NOMO-1 (cell line): ENCODE data around the gene VPS13C.

ENCODE experiments used
- DNase-seq, 2 experiments: peaks; one replicate each; lab custom pipeline; 2025; ENCODE audit not compliant: unreplicated experiment in 2 of 2; lab: John Stamatoyannopoulos, UW

VPS13C gene, protein sequence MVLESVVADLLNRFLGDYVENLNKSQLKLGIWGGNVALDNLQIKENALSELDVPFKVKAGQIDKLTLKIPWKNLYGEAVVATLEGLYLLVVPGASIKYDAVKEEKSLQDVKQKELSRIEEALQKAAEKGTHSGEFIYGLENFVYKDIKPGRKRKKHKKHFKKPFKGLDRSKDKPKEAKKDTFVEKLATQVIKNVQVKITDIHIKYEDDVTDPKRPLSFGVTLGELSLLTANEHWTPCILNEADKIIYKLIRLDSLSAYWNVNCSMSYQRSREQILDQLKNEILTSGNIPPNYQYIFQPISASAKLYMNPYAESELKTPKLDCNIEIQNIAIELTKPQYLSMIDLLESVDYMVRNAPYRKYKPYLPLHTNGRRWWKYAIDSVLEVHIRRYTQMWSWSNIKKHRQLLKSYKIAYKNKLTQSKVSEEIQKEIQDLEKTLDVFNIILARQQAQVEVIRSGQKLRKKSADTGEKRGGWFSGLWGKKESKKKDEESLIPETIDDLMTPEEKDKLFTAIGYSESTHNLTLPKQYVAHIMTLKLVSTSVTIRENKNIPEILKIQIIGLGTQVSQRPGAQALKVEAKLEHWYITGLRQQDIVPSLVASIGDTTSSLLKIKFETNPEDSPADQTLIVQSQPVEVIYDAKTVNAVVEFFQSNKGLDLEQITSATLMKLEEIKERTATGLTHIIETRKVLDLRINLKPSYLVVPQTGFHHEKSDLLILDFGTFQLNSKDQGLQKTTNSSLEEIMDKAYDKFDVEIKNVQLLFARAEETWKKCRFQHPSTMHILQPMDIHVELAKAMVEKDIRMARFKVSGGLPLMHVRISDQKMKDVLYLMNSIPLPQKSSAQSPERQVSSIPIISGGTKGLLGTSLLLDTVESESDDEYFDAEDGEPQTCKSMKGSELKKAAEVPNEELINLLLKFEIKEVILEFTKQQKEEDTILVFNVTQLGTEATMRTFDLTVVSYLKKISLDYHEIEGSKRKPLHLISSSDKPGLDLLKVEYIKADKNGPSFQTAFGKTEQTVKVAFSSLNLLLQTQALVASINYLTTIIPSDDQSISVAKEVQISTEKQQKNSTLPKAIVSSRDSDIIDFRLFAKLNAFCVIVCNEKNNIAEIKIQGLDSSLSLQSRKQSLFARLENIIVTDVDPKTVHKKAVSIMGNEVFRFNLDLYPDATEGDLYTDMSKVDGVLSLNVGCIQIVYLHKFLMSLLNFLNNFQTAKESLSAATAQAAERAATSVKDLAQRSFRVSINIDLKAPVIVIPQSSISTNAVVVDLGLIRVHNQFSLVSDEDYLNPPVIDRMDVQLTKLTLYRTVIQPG (N-terminal part only)

DNA sequence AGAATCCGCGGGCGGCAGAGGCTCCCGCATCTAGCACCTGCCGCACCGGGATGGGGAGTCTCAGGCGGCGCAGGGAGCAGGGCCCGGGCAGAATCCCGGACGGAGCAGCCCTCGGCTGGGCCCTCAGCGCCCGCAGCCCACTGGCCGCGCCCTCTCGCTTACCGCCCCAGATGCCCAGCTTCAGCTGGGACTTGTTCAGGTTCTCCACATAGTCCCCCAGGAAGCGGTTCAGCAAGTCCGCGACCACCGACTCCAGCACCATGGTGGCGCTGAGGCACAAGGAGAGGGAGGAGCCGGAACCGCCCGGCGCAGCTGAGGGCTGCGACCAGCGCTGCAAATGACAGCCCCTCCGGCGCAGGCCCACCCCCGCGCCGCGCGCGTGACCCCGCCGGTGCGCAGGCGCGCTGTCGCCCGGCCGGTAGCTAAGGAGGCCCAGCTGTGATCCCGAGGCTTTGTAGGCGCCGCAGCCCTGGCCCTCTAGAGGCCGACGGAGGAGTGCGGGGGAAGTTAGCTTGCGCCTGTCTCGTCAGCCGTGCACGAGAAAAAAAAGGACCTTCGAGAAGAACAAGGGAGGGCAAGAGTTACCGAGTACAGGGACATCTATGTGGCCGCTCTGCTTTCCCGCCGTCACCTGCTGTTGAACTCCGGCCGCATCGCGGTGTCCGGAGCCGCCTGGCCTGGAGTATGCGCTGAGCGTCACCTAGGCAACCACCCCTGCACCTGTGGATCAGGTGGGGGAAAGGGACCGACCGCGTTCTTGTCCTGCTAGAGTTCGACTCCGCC is at the start of gene VPS13C:
Gene VPS13C, minus strand, starts transcription at position 335 of the 783 bp plus-strand sequence. Its CDS starts 73 bp downstream, at position 262.
- DNase-seq = peak; percentile 98

DNA sequence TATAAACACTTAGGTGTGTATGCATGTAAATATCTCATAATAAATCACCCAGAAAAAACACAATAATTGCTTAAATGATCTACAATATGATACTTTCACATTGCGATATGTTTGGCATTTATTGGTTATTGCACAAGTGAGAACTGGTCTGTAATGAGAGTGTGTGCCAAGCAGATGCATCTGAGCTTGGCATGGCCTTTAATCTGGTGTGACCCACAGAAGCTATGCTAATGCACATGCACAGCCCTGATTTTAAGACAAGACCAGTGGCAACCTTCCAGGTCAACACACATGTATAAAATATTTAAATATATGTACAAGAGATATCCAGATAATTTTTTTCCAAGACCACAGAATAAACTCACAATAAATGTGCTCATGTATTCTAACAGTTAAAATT is 49.2 kb upstream of the VPS13C start:
- no peak for DNase-seq

DNA sequence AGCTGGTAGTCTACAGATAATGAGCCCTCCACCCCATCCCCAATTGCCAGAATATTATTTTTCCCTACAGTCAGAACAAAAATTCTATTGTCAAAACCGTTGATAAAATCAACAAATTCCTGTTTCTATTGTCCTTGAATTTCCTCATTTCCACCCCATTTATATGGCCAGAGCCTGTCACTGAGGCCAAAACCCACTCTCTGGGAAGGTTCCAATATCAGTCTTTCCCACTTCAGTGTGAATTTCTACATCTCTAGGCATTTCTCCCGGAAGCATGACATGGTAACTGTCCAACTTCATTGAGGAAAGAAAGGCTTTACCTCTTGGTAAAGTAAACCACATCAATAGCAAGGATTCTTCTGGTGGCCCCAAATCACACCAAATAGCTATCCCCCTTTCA is 48.2 kb upstream of the VPS13C start:
- DNase-seq = no peak

DNA sequence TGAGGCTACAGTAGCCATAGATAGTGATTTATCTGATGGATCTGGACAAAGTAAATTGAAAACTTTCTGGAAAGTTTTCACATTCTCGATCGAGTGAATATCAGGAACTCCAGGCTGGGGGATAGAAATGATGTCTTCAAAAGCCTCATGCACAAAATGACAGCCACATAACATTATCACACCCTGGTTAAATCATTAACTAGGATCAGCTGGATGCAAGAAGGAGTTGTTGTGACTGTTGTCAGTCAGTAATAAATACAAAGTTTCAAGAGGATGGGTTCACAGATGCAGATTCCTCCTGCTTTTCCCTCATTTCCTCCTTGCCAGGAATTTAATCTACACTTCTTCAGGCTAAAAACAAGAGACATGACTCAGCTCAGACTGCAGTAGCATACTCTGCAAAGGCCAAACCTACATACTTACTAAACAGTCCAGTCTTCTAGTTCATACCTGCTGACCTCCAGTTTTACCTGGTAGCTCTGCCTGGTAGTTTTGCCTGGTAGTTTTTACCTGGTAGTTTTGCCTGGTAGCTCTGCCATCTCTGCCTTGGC is 47.4 kb upstream of the VPS13C start:
- DNase-seq = no peak

DNA sequence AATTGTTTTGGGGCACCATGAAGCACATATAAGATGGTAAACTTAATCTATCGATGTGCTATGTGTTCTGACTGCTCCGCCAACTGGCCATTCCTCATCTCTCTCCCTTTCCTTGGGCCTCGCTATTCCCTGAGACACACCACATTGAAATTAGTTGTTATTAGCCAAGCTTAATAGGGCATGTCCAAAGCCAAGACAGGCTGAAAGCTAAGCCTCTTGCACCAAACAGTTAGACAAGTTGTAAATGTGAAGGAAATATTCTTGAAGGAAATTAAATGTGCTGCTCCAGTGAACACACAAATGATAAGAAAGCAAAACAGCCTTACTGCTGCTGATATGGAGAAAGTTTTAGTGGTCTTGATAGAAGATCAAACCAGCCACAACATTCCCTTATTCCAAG is 45.8 kb upstream of the VPS13C start:
- no peak for DNase-seq

DNA sequence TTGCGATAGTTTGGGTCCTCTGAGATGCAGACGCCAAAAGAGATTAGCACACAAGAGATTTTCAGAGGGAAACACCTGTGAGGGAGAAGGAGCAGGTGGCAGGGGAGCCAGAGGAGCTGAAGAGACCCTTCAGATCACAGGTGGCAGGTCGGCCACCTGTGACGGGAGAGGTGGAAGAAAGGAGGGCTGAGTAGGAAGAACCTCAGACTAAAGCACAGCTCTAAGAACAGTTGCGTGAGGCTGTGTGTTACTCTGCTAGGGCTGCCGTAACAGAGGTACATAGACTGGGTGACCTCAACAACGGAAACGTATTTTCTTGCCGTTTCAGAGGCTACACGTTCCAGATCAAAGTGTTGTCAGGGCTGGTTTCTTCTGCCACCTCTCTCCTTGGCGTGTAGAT is 45.0 kb upstream of the VPS13C start:
- DNase-seq = no peak

DNA sequence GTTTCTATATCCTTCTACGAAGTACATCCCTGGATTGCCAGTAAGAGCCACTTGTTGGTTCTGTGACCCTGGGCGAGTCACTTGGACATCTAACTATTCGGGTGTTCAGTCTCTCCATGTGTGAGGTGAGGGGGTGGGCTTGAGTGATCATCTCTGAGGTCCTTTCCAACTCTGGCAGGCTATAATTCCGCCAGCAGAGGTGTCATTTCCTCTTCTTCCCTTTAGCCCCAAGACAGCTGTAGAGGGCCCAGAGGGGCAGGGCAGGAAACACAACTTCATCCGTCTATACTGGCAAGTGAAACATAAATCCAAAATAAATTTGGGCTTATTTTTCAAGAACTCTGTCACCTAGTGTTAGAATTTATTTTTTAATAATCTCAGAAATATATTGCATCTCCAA is 44.6 kb upstream of the VPS13C start:
- no peak for DNase-seq

DNA sequence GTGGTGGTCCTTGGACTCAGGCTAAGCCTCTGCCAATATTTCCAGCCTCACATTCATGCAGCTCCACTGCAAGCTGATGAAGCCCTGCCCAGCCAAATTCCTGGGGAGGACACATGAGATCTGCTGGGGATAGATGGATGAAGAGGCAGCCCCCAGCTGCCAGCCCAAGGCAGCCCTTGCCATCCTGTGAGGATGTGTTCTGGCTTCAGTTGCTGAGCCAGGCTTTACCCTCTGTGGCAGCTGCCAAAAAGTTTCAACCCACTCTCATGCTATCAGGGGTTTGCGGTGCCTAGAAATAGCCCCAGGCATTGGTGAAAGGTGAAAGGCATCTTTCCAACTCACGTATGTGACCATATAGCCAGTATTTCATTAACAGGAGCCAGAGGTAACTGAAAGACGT is 44.2 kb upstream of the VPS13C start:
- no peak for DNase-seq

DNA sequence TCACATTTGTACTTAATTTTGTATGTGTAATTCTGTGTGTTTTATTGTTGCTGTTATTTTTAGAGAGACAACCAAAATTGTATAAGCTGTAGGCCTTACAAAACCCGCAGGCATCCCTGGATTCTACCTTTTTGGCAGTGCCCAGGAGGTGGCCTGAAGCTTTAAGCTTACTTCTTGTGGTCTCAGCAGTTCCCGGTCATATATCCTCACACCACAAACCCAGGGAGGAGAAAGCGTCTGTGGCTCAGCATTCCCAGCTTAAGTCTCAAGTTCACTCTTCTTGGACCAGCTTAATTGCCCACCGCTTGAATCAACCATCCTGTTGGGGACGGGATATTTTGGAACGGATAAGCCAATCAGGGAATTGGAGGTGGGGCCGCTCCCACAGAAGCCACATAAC is 43.2 kb upstream of the VPS13C start:
- no peak for DNase-seq

DNA sequence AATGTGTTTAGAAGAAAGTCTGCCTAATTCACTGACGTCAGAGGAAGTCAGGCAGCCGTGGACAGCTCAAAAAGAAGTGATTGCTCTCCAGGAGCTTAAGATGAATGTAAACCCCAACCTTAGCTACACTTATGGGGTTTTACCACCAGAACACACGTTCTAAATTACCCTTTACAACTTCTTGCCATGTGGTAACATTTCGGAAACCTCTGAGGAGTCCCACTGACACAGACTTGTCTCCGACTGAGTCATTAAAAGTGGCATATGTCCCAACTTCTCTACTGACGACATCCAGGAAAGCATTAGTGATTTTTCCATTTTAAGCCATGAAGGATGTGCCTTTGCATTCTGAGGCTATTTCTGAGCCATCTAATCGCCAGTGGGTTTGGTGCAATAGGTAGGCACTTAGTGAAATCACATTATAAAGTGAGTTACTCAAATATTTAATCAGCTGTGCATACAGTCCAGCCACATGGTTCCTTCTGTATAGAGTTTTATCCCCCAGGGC is 38.9 kb upstream of the VPS13C start:
- peak; percentile 72 to 86 for DNase-seq

DNA sequence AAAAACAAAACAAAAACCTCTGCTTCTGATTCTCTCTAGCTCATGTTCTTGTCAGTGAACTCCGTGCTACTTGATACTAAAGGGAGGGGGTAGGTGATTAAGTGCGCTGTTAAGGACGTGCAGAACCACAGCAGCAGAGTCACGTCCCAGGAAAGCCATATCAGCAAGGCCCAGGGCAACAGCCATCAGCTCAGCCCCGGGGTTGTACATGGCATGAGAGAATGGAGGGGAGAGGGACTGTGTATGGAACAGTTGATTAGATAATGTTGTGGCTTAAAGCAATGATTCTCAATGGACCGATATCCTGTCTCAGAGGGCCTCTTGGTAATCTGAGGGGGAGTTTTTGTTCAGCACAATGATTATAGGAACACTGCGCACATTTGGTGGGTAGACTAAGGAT is 34.1 kb upstream of the VPS13C start:
- DNase-seq = no peak

DNA sequence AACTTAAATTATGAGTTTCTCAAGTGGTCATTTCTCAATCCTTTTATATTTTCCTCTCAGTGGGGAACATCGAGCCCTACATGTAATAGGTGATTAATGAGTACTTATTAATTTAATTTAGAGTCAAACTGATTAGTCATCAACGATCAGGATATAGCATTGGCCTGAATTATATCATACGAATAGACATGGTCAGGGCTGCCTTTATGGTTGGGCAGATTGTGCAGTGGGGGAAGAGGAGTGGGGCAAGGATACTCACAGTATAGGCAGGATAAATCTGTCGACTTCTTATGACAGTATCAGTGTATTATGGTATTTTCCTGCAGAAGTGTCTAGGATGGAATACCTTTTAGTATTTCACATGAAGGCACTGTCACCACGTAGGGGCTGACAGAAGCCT is 33.6 kb upstream of the VPS13C start:
- DNase-seq = peak in 1 of 2 experiments; percentile 79

DNA sequence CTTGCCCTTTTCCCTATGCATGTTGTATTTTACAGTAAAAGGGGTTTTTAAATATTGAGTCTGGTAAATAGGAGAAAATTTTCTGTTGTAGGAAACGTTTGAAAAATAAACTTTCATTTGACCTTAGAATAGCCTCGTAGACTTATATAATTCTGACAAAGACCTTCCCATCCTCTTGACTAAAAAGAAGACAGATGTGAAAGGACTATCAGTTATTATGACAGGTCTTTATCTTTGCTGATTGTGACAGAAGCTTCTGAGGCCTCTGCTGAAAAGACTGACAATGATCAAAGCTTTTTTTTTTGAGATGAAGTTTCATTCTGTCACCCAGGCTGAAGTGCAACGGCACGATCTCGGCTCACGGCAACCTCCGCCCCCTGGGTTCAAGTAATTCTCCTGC is 30.7 kb upstream of the VPS13C start:
- DNase-seq = no peak

DNA sequence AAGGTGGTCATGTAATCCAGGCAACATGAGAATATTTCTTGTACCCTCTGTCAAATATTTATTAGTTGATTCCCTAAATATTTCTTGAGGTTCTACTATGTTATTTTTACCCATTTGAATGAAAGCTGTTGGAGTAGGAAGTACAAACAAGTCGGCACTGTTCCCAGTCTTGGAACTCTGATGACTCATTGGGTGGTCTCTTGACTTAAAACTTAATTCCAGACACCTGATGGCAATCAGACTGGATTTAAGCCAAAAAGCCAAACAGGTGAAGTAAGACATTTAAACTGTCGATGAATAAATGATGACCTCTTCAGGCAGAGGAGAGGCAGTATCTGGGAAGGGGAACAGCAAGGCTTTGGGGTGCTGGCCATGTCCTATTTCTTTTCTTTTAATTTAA is 29.4 kb upstream of the VPS13C start:
- DNase-seq = no peak

DNA sequence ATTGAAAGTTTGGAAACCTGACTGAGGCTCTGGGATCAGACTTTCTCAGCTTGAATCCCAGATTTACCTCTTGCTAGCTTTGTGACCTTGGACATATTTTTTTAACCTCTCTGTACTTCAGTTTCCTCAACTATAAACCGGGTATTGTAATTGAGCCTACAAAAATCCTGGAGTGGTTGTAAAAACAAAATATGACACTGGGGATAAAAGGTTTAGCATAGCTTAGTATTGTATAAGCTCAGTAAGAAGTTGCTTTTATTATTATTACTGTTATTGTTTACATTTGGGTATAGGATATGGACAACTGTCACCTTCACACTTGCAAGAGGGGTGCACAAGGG is 28.1 kb upstream of the VPS13C start:
- no peak for DNase-seq

DNA sequence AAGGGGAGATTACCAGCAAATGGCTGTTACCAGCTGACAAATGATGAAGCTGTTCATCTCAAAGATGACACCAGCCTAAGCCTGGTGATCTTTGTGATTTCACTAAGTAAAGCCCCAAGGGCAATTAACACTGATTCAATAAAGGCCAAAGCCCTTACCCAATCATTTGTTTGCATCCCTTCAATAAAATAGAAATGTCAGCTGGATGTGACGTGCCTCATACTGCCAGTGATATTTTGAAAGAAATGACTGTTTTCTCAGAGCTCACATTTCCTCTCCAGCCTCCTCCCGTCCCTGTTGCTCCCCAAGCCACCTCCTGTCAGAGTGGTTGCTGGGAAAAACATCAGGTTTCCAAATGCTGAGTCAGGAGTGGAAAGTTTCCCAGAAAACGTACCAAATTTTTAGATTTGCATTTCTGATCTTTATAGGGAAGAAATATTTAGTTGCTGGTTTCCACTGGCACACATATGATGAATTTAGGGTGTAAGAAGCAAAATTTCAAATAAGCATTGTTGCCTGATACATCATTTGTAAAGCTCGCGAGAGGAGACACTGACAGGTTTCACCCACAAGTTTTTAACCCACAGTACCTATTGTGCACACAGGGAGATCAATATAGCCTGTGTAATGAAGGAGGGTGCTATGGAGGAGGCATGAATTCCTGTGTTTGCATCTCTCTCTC is 27.6 kb upstream of the VPS13C start:
- no peak for DNase-seq

DNA sequence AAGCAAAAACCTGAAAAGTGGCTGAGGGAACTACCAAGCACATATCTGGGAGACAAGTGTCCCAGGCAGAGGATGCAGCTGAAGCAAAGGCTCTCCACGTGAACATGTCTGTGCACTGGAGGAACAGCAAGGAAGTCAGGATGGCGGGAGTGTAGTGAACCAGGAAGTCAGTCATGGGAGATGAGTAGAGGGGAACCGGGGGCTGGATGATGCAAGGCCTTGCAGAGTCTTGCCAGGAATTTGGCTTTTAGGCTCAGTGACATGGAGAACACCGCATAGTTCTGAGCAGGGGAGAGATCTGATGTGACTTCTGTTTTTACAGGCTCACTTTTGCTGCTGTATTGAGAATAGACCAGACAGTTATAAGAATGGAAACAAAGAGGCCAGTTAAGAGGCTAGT is 25.5 kb upstream of the VPS13C start:
- DNase-seq = no peak

DNA sequence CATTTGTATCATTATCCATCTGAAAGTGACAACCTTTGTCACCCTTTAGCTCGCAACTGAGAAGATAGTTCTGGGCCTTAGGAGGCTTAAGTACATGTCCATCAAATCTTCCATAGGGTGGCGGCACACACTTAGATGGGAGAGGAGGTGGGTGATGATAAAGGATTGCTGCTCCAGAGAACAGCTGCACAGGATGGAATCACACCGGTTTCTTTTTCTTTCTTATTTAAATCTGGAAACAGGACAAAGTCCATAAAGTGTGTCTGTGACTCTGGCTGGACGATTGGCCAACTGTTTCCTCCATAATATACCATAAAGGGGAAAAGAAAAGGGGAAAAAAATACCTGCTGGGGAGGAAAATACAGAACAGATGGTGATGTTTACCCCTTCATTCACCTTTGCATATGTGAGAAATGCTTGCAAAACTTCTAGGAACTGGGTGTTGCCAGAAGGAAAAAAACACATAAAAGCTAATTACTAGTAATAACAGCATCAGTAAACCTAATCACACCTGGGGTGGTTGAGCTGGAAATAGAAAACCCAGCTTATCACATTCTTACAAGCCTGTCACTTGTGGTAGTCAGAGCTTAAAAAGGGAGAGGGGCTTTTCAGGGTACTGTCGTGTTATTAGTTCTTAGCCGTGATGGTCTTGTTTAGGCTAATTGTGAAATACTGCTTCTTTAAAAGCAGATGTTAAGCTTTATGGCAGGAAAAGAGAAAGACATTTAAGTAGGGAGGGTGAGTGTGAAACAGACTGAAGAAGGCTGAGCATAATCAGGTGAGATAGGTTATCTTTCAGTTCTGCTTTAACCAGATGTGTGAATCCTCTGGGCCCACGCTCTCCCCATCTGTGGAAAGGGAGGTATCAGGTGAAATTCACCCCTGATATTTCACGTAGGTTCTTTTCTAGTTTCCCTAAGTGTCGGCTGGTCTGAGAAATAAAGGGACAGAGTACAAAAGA is 23.2 kb upstream of the VPS13C start:
- no peak for DNase-seq
